Stimulated activated CD4-positive, alpha-beta T cell treated with anti-CD3 and anti-CD28 coated beads, Interleukin-1b, Interleukin-23, amount 100 ng/mL, for 4 hours (primary cell): Measurements from ENCODE around the gene OPCML.

ENCODE experiments used
- DNase-seq, 2 donors: peaks; one replicate each; pipeline ENCODE4 v3.0.0-alpha.2; 2020; ENCODE audit warnings: low read depth in 2 of 2

The OPCML gene

DNA sequence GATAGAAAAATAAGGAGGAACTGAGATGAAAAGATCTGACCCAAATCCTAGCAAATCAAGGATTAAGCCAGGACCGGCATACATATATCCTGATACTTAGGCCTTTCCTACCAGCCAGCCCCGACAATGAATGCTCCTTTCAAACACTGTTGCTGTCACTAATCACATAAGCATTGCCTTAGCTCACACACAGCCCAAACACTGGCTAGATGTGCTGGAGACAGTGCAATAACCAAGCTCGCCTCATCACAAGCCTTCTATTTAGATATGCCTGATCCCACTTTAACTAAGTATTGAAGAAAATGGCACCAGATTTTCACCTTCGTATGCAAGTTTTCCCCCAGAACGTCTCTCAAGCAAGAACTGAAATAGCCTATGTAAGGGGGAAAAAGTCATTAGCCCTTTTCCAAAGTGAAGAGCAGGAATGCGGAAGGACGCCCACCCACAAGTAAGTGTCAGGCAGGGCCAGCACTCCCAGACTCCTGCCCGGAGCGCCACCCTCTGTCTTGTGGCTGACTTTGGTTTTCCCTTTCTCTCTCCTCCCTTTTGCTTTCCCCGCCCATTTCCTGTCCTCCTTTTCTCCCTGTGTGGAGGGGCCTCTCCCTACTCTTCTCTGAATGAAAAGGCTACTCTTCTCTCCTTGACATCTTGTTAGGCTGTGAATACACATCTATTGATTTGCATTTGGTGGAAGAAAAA lies 8.9 kb upstream of the OPCML start:
- no peak for DNase-seq

- DNase-seq: no peak
Measured at GRCh38 chr11:133536198-133536597, 3.9 kb upstream of the OPCML start.

GRCh38 chr11:133533205-133533604 lies 904 bp upstream of the OPCML start:
- DNase-seq: no peak

GRCh38 chr11:133531458-133531857 lies 843 bp downstream of the OPCML start:
- no peak for DNase-seq

- no peak for DNase-seq
Measured at GRCh38 chr11:133530501-133530835, 1.8 kb downstream of the OPCML start.

DNA sequence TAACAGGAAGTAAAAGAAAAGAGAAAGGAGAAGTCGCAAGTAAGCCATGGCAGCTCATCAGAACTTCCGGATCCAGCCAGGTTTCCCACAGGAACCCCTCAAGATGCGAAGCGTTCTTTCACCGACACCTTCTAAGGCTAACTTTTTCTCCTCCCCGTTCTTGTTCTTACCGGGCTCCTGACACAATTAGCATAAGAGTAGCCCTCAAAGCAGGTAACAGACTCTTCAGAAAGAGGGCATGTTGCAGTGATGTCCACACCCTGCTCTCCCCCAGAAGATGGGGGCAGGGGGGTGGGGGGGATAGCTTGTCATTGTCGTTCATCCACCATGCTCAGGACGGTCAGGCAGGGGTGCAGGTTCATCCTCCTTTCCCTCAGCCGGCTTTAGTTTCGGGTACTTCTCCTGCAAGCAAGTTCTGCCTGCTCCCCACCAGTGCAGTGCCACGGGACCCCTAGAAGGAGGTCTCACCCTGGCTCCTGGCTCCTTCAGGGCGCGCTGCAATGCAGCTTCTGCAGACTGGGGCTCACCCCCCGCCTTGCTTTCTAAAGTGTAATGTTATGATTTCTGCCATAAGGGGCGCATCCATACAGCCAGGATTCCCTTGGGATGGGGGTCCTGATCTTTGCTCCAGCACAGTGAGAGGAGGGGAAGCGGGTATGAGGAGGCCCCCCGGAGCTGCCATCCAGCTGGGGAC lies 2.3 kb downstream of the OPCML start:
- no peak for DNase-seq

- no peak for DNase-seq
Measured at GRCh38 chr11:133526790-133527189, 5.5 kb downstream of the OPCML start.

- DNase-seq: no peak
Measured at GRCh38 chr11:133525976-133526375, 6.3 kb downstream of the OPCML start.

DNA sequence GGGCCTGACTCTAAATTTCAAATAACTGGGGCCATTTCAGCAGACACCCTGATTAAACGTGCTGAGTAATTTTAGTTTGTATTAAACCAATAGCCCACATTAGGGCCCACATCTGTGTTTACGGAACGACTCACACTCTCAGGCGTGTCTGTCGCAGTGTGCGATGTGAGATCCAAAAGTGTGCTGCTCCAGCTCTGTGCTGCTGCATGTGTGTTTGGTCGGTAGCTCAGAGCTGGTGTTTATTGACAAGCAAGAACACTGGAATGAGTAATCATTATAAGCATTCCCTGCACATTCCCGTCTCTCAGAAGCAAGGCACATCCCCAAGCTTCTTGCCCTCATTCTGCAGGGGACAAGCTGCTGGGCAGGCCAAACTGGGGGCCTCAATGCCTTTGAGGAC lies 7.8 kb downstream of the OPCML start:
- no peak for DNase-seq

- DNase-seq: no peak
Measured at GRCh38 chr11:133522344-133522743, 10.0 kb downstream of the OPCML start.

DNA sequence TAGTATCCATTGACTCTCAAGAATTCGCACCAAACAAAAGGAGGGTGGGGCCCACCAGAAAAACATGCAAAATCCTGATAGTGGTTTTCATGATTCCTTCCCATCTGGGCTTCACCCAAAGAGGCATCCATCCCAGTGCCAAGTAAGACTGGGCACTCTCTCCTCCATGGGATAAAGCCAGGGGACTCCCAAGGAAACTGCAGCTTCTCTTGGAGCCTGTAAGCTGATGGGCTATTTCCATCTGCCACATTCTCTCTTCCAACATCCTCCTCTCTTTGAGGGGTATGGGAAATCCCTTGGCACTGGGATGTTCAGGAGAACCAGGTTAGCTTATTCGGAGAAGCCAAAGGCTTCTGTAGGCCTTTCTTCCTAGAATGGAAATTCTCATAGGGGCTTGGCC lies 10.8 kb downstream of the OPCML start:
- no peak for DNase-seq

- DNase-seq: no peak
Measured at GRCh38 chr11:133520707-133521106, 11.6 kb downstream of the OPCML start.

DNA sequence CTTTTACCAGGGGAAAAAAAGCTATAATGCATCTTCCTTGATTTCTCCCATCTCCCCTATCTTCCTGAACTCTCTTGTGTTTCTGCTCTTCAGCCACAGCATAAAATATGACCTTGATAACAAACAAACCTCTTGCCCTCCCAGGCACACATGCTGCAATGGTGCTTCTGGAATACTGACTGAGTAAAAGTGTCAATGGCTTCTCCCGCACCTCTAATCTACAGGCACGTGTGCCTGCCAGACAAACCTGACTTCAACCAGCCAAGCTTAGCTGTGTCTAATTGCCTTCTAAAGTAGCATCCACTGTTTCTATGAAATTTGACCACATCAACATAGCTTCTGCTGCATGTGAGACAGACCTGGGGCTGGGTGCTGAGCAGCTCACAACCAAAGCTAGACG lies 12.7 kb downstream of the OPCML start:
- no peak for DNase-seq

GRCh38 chr11:133518702-133519264 lies 13.5 kb downstream of the OPCML start:
- no peak for DNase-seq

- no peak for DNase-seq
Measured at GRCh38 chr11:133516845-133517244, 15.5 kb downstream of the OPCML start.

DNA sequence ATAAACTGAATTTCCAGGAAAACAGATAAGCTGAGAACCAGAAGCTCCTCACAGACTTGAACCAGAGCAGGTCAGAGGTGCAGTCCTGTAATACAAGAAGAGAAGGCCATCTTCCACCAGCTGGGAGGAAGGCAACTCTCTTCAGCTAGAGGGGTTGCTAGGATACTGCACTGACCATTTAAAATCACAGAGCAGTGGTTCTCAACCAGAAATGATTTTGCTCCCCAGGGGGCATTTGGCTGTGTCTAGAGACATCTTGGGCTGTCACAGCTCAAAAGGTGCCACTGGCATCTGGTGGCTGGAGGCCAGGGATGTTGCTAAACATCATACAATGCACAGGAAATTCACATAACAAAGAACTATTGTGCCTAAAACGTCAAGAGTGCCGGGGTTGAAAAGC lies 17.2 kb downstream of the OPCML start:
- no peak for DNase-seq

DNA sequence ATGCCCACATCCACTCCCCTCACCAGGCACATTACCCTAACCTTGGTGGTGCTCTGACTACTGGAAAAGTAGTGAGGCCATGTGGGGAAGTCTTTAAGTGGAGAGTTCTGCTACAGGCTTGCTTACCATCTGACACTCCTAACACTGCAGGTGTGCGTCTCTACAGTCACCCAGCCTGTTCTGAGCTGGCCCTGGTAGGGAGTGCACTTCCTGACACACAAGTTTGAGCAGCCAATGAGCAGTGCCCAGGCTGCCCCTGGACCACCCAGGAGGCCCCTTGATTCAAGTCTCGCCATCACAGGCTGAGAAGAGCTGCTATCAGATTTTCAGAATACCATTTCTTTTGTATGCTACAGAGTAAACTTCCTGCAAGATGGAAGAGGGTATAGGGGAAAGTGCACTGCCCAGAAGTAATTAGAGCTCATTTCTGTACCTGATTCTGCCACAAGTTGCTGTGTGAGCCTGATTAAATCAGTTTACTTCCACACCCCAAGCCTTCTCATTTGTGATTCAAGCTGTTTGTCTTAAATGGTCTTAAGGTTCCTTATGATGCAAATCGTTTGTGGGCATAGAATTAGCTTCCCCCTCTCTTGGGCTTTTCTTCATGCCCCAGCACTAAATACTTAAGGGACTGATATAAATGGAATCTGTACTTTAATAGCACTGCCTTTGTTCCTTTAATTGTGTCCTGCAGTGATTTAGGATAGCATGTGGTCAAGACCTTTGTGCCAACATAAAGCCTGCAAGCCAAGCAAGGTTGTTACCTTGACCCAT lies 22.2 kb downstream of the OPCML start:
- no peak for DNase-seq

- DNase-seq: no peak
Measured at GRCh38 chr11:133508468-133508867, 23.8 kb downstream of the OPCML start.

- DNase-seq: no peak
Measured at GRCh38 chr11:133507185-133507584, 25.1 kb downstream of the OPCML start.

- DNase-seq: no peak
Measured at GRCh38 chr11:133506551-133507094, 25.7 kb downstream of the OPCML start.

DNA sequence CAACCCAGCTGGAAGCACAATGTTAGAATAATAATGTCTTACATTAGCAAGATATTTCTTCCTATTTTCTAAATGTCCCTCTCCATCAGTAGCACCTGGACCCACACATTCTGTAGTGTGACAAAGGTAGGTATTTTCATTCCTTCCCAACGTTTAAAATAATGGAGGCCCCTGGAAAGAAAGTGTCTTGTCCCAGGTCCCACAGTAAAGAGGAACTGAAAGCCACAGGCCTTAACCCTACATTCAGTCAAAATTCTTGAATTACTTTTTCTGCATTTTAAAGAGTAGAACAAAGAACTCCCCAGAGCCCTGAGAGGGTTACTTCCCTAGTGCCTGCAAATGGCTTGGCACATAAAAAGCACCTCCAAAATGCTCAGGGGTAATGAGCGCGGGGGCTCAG lies 26.3 kb downstream of the OPCML start:
- DNase-seq: no peak

DNA sequence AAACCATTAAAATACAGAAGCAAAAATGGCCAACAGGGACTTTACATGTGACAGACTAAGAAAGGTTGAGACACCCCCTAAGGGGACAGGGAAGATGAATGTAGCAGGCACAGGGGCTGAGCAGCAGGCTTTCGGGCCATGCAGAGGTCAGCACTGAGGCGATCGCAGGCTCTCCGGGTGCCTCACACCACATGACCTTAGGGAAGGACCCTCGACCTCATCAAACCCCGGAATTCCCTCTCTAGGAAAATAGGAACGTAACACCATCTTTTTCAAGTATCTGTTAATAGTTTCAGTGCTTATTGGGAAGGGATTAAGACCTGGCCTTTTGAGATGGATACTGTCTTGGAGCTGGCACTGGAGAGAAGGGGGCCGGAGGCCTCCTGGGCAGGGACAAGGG lies 27.4 kb downstream of the OPCML start:
- no peak for DNase-seq
